Breast epithelium (tissue), 3 donors: ENCODE data around the gene RAVER2.
A peak's percentile ranks its signal among the peaks of the same experiment; 100 is the strongest.

Experiments
- CTCF ChIP-seq, 3 donors: fragments of 450-650 bp; IDR thresholded peaks; one replicate each; pipeline ENCODE4 v1.5.1; 2016 to 2017; ENCODE audit warnings: antibody characterized with exemption in 3 of 3, mild to moderate bottlenecking in 3 of 3, moderate library complexity in 3 of 3
- POLR2AphosphoS5 ChIP-seq, 3 donors: sonication (generic); formaldehyde crosslinking; IDR thresholded peaks; one replicate each; pipeline ENCODE4 v1.6.1; 2017; ENCODE audit warnings: antibody characterized with exemption in 3 of 3

GRCh38 chr1:64864018-64864940 is 119.4 kb downstream of the RAVER2 start:
- peak; percentile 21 to 76 (median 69) for TF ChIP-seq POLR2AphosphoS5 (IDR thresholded peaks at IDR 0.05)
- no peak for TF ChIP-seq CTCF (IDR thresholded peaks at IDR 0.05)
